HG03175 (cell line): ENCODE results near the gene NME1.
A peak's percentile ranks its signal among the peaks of the same experiment; 100 is the strongest.
"Not testable (repeated sequence)": the region's sequence is repeated elsewhere in the genome, so short reads cannot be mapped to it uniquely, and the experiment has no call there.

Source experiments
- ATAC-seq: cut with Tn5 transposase; IDR thresholded peaks from one replicate; pipeline ENCODE4 v1.9.1; 2021; ENCODE audit warnings: mild to moderate bottlenecking, moderate library complexity; ENCODE audit not compliant: unreplicated experiment

Gene NME1

DNA sequence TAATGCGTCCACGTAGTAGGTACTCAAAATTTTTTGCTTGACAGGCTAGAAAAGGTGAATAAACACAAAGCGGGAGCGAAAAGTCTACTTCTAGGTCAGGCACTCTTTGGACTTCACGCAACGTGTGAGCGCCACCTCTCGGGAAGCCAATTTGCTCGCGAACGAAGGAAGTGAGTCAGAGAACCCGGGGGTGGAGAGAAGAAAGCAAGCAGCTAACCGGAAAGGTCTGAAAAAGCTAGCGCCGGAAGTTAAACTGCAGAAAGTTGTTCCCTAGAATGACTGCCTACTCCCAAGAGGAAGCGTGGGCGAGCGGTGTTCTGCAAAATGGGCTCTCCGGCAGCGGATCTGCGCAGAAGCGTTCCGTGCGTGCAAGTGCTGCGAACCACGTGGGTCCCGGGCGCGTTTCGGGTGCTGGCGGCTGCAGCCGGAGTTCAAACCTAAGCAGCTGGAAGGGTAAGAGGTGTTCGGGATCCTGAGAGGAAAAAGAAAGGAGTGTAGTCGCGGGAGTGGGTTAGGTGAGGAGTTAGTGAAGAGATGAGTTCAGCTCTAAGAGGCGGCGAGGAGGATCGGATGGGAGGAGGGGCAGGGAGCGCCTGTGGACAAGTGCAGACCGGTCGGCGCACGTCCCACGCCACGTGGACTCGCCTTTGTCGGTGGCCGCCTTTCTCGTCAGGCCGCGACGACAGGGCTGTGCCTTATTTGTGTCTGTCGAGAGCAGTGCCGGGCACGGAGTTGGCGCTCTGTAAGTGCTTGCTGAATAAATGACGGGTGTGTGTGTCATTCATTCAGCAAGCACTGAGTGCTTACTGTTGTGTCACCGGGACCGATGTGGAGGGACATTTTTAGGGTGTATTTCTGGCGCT, at the start of gene NME1:
Gene NME1, plus strand, starts transcription at position 350 of the 863 bp plus-strand sequence. CDS start 2,096 bp downstream, outside the sequence.
- peak; percentile 95 for ATAC-seq

DNA sequence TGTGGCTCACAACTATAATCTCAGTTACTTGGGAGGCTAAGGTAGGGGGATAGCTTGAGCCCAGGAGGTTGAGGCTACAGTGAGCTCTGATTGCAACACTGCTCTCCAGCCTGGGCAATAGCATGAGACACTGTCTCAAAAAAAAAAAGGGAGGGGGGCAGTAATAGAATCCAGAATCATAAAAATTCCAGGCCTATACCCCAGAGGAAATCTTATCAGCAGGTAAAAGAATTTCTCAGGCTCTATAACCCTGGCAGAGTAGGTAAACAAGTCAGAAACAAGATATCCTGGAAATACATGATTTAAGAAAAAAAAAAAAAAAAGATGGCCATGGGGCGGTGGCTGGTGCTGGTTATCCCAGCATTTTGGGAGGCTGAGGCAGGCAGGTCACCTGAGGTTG, 45.6 kb upstream of the NME1 start:
- no peak for ATAC-seq

- not testable (repeated sequence) for ATAC-seq
These were observed 40.8 kb upstream of the NME1 start for GRCh38 chr17:51112303-51113222.

- no peak for ATAC-seq
These were observed 38.2 kb upstream of the NME1 start for GRCh38 chr17:51115179-51115578.

DNA sequence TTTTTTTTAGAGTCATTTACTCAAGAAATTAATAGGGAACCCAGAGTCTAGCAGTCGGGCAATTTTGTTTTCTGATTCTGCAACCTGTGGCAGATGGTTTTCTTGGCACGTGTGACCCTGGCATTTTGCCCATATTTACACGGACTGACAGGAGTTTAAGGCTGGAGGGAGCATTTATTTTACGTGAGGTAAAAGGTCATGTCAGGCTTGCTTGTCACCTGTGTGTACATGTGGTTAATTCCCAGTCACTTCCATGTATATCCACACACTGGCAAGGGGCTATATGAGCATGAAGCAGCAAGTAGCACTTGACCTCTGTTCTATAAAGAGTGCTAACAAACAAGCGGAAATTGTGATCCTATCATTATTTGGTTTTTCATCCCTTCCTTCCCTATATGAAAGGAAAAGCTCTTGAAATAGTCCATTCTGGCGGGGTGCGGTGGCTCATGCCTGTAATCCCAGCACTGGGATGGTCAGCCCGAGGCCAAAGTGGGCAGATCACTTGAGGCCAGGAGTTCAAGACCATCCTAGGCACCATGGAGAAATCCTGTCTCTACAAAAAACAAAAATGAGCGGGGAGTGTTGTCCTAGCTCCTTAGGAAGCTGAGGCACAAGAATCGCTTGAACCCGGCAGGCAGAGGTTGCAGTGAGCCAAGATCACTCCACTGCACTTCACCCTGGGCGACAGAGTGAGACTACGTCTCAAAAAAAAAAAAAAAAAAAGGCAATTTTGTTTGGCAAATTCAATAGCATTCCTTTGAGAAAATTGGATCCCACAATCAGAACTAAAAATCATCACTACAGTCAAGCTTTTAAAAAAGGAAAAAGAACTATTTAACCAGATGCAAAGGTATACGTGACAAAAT, 34.8 kb upstream of the NME1 start:
- ATAC-seq: no peak

DNA sequence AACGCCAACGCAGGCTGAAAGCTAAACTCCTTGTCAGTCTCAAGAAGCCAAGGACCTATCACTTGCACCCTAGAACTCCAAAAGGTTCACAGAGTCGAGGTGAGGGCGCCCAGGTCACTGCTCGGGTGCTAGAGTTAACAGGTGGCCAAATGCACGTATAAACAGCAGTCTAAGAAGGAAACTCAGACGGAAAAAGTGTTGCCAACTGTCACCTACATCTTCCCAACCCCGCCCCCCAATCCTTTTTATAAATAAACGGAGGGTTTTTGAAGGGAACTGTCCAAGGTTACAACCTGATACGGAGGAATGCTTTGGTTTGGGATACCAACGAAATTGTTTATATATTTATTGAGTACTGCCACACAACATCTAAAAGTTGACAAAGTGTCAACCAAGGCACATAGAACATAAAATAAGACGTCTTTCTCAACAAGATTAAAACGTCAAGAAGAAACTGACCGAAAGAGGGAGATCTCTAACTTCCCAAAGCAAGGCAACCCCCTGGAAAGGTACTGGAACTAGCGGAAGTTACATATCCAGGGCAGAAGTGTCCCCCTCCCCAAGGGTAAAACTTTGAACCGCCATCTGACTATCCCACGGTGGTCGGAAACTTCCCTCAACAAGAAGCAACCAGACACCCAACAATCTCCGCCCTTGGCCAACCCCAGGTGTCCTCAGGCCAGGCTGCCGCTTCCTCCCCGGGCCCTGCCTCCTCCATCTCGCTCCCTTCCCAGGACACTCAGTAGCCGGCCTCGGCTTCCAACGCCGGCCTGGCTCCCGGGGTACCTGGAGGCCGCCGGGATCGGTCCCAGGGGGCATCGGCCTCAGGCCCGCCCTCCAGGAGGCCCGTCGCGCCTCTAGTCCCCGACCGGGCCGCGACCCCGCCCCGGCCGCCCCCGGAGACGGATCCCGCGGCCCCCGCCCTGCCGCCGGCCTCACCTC, 33.7 kb upstream of the NME1 start:
- peak; percentile 30 for ATAC-seq

- peak; percentile 27 for ATAC-seq
These were observed 33.0 kb upstream of the NME1 start for GRCh38 chr17:51120357-51120738.

DNA sequence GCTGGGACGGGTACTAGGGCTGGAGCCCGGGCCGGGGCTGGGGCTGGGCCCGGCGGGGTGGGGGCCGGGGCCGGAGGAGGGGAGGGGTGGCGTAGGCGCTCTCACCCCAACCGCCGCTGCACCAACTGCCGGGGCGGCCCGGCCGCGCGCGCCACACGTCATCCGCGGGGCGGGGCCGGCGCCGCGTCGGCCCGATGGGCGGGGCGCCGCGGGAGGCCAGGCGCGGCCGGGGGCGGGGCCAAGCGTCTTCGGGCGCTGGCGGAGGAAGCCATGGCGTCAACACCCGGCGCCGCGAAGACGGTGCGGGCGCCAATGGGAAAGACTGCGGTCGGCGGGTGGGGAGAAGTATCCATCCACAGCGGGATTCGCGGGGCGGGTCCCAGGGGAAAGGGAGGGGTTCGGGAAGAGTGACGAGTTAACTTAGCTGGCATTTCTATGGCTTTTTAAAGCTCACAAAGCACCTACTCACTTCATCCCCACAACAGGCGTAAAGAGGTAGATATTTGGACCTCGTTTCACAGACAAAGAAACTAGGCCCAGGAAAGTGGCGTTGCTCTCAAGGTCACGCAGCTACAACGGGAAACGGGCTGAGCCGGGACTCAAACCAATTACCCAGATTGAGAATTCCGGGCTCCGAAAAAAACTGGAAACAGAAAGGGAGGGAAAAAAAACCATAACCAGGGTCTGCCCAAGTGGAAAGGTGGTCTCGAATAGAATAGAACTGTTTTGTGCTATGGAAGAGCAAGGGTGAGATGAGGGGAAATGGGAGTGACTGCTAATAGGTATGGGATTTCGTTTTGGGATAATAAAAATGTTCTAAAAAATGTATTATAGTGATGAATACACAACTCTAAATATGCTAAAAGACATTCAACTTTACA, 32.4 kb upstream of the NME1 start, which contains the start of gene SPAG9:
Gene SPAG9, minus strand, starts transcription at position 130 of the 881 bp plus-strand sequence. CDS start 212 bp downstream, outside the sequence.
- ATAC-seq: peak; percentile 74

GRCh38 chr17:51121620-51122472, 31.5 kb upstream of the NME1 start:
- ATAC-seq: no peak

DNA sequence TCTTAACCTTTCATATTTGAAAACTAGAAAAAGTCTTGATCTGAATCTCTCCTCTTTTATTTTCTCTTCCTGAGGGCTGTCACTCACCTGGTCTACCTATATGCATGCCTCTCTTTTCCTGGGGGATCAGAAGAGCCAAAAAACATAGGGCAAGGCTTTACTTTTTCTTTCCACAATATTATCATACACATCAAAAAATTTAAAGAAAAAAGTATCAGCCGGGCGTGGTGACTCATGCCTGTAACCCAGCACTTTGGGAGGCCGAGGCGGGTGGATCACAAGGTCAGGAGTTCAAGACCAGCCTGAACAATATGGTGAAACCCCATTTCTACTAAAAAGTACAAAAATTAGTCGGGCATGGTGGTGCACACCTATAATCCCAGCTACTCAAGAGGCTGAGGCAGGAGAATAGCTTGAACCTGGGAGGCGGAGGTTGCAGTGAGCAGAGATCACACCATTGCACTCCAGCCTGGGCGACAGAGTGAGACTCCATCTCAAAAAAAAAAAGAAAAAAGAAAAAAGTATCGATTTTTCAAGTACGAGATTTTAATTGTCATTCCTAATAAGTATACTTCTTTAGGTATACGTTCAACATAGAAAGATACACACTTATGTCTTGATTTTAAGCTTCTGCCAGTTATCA, 30.8 kb upstream of the NME1 start:
- ATAC-seq: not testable (repeated sequence)

DNA sequence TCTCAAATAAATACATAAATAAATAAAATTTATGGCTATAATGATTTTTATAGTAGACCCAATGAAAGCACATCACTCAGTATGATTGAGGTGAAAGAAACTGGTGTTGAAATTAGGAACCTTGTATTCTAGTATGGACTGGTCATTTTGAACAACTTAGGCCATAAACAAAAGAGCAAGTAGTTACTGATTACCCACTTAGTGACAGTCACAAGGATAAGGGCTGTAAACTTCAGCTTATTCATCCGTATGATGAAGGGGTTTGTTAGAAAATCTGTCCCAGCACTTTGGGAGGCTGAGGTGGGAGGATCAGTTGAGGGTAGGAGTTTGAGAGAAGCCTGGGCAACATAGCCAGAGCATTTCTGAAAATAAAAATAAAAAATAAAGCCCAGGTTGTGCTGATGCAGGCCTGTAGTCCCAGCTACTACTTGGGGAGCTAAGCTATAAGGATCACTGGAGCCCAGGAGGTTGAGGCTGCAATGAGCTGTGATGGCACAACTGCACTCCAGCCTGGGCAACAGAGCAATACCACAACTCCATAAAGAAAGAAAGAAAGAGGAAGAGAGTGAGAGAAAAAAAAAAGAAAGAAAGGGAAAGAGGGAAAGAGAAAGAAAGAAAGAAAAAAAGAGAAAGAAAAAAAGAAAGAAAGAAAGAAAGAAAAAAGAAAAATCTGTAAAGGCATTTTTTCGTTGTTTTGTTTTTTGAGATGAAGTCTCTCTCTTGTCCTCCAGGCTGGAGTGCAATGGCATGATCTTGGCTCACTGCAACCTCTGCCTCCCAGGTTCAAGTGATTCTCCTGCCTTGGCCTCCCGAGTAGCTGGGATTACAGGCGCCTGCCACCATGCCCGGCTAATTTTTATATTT, 28.5 kb upstream of the NME1 start:
- ATAC-seq: no peak

GRCh38 chr17:51128076-51128475, 25.3 kb upstream of the NME1 start:
- ATAC-seq: no peak

DNA sequence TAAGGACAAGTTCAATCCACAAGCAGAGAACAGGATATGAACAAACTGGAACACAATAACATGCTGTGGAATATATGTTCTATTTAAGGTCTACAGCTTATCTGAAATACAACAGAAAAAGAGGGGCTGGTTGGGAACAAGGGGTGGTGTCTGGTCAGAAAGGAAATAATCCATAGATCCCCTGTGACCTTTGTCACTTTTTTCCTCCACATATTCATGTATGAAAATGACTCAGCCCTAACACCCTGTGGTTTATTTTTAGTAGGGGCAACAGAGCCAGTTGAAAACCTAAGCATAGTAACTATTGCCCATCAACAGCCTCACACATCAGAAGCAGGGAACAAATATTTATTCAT, 20.4 kb upstream of the NME1 start:
- ATAC-seq: peak; percentile 74

- no peak for ATAC-seq
These were observed 20.0 kb upstream of the NME1 start for GRCh38 chr17:51133365-51133764.

- no peak for ATAC-seq
These were observed 17.4 kb upstream of the NME1 start for GRCh38 chr17:51135956-51136355.

DNA sequence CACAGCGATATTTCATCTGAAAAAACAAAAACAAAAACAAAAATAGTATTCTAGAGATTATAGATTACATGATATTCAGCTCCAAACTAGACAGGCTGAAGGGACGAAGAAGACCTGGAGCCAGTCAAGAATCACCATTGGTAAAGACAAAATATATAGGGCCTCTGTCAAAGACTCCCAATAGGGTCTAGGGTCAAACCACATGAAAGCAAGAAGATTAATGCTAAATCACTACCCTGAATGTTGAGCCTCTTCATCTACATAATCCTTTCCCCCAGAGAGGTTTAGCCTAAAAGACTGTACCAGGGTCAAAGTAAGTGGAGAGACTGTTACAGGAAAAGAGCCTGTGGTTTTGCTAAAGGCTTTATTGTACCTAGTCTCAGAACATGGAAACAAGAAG, 10.8 kb upstream of the NME1 start:
- ATAC-seq: no peak
